NCI-H2196 (cell line): ENCODE results near the gene WNT7B.

ENCODE experiments used
- DNase-seq: peaks from one replicate; lab custom pipeline; 2025; ENCODE audit not compliant: unreplicated experiment; lab: John Stamatoyannopoulos, UW

WNT7B gene

DNA sequence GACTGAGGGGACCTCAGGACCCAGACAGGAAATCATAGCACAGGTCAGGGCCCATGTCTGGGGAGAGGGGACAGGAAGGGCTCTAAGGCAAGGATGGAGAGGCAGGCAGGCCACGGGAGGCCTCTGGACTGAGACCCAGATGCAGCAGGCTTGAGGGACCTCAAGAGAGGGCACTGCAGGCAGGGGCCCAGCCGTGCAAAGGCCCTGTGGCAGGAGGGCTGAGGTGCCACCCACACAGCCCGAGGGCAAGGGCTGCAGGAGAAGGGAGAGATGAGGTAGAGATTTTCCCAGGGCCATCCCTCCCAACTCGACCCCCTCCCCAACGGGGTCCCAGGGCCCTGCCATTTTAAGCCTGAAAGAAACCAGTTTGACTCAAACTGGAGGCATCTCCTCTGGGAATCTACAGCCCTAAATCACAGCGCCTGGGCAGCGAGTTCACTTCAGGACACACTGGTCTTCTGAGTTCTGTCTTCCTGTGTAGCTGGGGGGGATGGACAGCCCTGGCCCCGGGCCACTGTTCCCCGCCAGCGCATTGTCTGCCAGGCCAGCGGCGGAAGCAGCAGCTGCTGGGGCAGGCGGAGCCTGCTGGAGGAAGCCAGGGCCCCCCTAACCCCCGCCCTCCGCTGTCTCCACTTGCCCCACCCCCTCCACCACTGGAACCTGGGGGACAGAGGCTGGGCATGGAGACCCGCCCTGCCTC lies 20.3 kb upstream of the WNT7B start:
- DNase-seq = peak; percentile 93

DNA sequence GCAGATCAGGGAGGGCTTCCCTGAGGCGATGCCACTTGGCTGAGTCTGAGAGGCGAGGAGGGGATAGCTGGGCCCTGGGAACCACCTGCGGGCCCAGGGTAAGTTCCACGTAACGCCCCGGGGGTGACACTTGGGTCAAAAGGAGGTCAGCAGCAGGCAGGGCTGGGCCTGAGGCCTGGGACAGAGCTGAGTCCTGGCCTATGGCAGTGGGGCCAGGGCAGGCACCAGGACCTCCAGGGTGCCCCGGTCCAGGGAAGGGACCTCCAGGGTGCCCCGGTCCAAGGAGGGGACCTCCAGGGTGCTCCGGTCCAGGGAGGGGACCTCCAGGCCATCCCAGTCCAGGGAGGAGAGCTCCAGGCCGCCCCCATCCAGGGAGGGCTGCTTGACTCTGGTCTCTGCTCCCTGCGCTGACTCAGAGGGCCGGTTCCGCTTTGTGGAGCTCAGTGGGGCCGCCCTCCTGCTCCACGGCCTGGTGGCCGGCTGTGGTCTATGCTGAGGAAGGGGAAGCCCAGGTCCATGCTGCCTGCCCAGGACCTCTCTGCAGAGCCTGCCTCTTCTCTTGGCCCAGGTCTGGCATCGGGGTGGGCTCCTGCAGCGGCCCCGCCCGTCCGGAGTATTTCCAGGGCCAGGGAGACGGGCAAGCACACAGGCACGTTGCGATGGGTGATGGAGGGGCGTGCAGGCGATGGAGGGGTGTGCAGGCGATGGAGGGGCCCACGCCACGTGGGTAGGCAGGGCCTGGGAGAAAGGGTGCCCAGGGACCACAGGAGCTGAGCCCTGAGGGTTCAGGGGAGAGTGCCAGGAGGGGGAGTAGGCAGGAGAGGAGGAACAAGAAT lies 19.5 kb upstream of the WNT7B start:
- no peak for DNase-seq

DNA sequence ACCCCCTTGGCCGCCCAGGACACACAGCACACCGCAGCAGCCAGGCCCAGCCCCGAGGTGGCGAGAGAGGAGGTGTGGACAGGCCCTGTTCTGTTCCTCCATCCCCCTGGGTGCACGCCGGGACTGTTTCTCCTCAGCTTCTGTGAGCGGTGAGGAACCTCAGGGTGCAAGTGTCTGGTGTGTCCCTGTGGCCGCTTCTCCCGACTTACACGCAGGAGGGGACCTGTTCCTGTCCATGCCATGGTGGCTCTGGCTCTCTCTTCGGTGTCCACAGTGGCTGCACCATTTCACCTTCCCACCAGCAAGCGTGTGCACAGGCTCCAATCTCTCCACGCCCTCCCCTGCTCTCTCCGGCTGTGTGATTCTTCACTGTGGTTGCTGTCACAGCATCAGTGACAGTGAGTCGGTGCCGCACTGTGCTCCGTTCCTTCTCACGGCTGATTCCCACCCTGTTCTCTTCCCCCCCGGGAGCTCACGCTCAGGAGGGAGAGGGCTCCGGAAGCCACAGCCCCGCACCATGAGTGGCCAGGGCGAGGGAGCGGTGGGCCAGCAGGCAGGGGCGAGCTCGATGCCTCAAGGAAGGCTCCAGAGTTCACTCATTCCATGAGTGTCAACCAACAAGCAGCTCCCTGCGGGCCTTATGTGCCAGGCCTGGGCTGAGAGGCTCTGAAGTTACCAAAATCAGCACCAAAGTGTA lies 18.6 kb upstream of the WNT7B start:
- DNase-seq = no peak

DNA sequence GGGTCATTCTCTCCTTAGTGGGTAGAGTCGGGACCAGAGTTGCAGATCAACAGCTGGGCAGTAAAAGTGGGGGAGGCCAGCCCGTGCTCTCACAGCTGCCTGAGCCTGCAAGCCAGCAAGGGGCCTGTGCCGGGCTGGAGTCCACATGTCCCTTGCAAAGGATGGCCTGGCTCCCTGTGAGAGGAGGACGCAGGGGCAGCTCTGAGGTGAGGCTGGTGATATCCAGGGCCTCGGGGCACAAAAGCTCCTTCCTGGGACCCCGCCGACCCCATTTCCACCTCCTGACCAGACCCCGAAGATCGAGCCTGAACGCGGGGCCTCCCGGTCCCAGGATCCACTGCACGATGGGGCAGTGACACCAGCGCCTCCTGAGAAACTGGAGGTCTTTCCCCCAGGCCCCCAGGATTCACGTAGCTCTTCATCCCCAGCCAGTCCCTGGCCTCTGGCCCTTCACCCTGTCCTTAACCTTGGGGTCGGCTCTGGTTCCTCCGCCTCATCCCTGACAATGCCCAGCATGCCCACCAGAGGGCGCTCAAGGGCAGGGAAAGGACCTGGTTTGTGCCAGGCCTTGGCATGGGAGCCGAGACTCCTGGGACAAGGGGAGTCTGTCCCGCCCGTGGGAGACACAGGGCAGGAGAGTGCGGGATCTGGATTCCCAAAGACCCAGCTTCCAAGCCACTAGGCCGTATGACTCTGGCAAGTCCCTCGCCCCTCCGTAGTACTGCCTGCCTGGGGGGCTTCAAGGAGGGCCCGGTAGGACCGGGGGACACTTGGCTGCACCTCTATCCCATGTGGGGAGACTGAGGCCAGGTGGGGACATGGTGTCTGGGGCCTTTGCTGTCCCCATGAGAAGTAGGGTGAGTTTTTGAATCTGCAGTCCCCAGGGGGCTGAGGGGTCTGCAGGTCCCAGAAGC lies 17.8 kb upstream of the WNT7B start:
- DNase-seq = peak; percentile 83

DNA sequence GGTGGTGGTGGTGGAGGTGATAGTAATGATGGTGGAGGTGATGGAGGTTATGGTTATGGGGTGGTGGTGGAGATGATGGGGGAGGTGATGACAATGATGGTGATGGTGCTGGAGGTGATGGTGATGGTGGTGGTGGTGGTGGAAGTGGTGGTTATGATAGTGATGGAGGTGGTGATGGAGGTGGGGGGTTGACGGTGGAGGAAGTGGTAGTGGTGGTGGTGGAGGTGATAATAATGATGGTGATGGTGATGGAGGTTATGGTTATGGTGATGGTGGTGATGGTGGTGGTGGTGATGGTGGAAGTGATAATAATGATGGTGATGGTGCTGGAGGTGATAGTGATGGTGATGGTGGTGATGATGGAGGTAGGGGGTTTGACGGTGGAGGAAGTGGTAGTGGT lies 16.9 kb upstream of the WNT7B start:
- no peak for DNase-seq

DNA sequence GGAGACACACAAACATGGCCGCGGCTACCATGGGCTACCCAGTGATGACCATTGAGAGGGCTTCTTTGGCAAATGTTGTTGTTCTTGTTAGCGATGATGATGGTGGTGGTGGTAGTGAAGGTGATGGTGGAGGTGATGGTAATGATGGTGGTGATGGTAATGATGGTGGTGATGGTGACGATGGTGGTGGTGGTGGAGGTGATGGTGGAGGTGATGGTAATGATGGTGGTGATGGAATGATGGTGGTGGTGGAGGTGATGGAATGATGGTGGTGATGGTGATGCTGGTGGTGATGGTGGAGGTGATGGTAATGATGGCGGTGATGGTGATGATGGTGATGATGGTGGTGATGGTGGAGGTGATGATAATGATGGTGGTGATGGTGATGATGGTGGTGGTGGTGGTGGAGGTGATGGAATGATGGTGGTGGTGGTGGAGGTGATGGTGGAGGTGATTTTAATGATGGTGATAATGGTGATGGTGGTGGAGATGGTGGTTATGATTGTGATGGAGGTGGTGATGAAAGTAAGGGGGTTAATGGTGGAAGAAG lies 16.3 kb upstream of the WNT7B start:
- DNase-seq = no peak

DNA sequence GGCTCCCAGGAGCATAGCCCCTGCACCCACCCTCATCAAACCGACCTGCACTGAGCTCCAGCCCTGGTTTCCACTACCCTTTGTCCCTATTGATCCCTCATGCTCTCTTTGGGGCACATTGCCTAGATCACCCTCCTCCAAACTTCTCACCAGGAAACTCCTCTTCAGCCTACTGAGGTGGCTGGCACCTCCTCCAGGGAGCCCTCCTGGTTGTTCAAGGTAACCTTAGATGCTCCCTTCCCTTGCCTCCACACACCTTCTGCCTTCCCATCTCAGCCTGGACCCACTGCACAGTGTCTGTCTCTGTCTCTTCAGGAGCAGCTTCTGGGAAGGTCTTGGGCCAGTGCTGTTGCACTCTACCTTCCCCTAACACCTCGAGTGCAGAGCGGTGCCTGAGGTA lies 15.8 kb upstream of the WNT7B start:
- no peak for DNase-seq

DNA sequence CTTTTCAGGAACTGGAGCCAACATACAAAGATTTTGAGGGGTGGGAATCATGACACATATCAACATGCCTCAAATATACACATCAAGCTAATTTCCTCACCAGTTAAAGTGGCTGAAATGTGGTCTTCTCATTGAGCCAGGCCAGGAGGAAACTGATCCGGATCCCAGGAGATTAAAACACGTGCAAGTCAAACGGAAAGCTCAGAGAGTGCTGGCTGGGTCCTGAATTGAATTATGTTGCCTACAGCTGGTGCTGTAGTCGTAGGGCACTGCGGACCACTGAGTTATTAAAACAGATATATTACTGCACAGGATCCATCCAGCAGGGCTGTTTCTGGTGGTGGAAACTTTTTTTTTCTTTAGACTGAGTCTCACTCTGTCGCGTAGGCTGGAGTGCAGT lies 14.1 kb upstream of the WNT7B start:
- DNase-seq = no peak

DNA sequence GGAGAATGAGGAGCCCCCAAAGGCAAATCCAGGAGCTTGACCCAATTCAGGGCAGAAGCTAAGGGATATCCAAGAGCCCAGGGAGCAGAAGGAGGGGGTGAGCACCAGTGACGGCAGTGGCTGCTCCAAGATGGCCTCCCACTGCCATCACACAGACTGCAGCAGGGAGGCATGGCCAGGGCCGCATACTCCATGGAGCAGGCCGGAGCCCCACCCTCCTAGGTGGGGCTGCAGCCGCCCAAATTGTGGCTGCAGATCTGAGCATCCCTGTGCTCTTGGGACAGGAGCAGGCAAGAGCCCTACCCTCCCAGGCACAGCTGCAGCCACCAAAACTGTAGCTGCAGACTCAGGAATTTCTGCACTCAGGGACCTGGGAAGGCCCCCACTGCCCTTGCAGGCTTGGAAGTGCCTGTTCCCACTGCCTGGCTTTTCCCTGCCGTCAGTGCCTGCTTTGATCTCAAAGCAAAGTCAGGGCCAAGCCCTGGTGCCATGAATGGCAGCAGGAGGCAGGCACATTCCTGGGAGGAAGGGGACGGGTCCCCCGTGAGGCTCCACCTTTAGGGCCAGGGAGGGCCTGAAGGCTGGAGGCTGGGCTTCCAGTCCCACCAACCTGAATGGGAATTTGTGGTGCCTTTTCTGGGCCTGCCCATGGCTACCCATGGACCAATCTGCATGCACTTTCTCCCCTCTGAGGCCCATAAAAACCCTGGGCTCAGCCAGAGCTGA lies 10.3 kb upstream of the WNT7B start:
- DNase-seq = no peak

DNA sequence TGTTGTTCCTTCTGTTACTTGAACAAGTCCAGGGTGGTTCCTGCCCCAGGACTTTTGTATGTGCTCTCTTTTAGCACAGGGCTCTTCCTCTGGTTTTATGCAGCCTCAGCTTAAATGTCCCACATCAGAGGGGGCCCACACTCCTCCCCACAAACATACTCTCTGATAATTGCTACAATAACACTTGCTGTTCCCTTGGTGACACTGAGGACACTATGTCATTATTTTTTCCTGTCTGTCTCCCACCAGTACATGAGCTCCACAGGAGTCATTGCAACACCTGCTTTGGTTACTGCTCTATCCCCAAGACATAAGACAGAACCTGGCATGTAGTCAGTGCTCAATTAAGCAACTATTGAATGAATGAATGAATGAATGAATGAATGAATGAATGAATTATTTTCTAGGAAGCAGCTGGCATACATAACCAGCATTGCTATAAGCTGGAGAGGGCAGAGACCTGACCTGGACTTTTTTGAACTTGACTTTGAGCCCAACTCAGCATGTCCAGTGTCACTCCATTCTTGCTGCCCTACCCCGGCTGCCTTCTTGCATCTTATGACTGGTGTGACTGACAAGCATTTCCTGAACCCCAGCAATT lies 7.5 kb upstream of the WNT7B start:
- no peak for DNase-seq

DNA sequence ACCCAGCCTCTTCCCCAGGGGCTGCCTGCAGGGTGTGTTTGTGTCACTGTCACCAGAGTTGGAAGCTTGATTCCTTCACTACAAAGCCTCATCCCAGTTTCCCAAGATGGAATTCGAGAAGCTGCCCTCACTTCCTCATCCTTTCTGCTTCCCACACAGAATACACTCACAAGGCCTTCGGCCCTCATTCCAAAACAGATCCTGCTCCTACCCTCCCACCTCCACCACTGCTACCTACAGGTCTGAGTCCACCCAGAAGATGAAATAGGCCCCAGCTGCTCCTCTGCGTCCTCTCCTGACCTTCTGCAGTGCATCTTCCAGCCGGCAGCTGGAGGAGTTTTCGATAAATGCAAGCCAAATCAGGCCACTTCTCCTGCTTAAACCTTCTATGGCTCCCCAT lies 6.8 kb upstream of the WNT7B start:
- DNase-seq = no peak

DNA sequence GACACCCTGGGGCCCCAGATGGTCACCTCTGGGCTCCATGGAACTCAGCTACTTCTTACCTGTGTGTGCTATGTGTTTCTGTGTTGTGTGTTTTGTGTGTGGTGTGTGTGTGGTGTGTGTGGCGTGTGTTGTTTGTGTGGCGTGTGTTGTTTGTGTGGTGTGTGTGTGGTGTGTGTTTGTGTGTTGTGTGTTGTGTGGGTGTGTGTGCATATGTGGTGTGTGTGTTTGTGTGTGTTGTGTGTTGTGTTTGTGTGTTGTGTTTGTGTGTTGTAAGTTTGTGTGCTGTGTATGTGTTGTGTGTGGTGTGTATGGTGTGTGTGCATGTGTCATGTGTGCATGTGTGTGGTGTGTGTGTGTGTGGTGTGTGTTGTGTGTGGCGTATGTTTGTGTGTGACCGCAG lies 3.8 kb upstream of the WNT7B start:
- no peak for DNase-seq

DNA sequence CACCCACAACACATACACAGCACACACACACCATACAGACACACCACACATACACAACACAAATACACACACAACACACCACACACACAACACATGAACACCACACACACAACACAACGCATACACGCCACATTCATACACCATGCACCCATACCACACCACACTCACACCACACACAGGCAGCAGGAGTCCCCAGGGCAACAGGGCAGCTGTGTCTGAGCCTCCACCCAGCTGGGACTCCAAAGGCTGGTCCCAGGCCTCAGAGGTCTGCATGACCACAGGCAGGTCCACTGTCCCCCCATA lies 3.3 kb upstream of the WNT7B start:
- DNase-seq = no peak

DNA sequence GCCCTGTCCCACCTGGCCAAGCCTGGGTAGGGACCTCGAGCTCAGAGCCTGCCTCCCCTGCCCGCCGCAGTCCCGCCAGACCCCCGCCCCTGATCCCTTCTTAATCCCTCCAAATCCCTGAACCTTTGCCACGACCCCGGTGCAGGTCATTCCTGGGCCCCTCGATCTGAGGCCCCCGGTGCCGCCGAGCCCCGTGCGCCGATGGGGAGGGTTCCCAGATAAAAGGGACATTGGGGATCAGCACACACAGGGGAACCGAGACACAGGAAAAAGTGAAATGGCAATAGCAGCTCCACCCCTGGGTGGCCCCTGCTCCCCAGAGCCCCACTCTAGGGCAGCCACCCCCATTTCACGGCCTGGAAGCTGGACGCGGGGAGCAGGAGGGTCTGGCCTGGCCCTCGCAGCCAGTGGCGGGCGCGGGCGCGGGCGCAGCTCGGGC lies 1.3 kb upstream of the WNT7B start:
- no peak for DNase-seq

DNA sequence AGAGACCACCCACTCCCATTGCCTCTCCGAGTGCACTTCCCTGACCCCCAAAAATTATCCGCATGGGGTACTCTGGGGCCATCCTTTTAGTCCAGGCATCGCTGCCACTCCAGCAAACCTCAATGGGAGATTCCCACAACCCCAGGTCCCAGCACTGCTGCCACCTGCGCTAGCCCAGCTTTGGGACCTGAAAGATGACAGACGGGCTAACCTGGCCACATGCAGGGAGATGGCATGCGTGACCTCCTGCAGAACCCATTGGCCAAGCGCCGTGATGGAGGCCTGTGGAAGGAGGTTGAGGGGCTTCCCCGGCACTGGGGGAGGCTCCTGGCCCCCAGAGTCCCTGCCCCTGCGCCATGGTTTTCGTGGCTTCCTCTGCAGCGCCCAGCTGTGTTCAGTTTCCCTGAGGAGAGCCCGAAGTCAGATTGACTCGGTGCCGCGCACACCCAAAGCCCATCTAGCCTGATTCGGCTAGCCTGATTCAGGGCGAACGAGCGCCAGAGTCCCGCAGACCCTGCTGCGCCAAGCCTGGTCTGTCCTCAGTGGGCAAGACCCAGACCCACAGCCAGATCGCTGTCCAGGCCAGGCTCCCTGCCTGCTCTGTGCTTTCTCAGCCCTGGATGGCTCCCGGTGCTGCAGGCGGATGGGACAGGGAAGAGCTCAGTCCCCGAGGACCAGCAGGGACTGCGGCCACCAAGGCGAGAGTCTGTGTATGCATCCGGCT lies 751 bp upstream of the WNT7B start:
- peak; percentile 41 for DNase-seq

DNA sequence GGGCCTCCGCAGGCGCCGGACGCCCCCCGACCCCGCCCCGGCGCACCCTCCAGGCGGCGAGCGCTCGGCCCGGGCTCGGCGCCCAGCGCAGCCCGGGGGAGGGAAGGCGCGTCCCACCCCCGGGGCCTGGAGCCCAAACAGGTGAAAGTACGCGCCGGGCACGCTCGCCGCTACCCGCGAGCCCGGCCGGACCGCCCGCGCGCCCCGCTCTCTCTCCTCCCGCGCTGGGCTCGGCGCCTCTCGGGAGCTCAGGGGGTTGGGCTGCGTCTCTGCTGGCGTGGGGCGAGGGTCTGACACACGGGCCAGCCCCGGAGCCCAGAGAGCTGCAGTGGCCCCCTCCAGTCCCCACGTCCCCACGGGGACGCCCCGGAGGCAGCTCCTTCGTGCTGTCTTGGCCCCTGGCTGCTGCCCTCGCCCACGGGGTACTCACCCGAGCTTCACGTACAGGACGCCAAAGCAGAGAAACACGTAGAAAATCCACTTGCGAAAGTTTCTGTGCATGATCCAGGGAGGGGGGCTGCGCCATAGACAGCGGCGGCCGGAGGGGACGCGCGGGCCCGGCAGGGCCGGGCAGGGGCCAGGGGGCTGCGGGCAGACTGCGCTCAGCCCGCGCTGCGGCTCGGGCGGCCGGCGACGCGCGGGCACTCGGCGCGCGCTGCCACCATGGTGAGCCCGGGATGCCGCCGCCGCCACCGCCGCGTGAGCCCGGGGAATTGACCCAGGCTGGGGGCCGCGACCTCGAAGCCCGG lies 534 bp downstream of the WNT7B start:
- no peak for DNase-seq

DNA sequence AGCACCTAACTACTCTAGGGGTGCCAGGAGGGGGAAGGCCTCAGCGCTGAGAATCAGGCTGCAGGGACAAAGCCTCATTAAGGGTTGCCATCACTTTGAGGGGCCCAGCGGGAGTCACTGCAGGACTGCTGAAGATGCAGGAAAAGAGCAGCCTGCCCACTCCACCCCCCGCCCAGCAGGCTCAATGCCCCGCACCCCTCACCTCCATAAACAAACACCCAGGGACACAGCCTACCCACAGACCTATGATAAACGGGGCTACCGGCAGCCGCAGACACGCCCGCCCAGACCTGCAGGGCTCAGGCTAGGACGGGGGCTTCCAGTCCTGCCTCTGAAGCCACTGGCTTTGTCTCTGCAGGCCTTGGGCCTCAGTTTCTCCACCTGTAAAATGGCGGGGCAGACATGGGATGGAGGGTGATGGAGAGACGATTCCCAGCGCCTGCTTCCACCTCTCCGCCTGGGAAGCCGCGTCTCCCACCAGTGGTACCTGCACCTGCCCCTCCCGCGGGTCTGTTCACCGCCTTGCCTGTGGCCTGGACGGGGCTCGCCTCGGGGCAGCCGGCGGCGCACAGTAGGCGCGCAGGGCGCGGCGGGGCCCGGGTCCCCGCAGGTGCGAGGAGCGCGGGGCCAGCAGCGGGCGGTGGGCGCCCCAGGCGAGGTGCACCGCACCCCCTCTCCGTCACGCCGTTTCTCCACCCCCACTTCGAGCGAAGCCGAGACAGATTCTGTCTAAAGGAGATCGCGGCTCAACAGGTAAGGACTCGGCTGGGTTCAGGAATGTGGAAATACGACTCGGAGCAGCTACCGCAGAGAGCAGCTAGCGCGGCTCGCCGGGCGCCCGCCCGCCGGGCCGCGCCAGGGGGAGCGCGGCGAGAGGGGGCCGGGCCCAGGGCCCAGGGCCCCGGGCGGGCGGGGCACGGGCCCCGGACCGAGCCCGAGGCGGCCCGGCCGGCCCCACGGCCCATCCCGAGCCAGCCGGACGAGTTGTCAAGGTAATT lies 1.5 kb downstream of the WNT7B start:
- DNase-seq = peak; percentile 39
